ENCODE results near the gene AHSA1.
"Not testable (repeated sequence)": the region's sequence is repeated elsewhere in the genome, so short reads cannot be mapped to it uniquely, and the experiment has no call there.

AHSA1 gene

DNA sequence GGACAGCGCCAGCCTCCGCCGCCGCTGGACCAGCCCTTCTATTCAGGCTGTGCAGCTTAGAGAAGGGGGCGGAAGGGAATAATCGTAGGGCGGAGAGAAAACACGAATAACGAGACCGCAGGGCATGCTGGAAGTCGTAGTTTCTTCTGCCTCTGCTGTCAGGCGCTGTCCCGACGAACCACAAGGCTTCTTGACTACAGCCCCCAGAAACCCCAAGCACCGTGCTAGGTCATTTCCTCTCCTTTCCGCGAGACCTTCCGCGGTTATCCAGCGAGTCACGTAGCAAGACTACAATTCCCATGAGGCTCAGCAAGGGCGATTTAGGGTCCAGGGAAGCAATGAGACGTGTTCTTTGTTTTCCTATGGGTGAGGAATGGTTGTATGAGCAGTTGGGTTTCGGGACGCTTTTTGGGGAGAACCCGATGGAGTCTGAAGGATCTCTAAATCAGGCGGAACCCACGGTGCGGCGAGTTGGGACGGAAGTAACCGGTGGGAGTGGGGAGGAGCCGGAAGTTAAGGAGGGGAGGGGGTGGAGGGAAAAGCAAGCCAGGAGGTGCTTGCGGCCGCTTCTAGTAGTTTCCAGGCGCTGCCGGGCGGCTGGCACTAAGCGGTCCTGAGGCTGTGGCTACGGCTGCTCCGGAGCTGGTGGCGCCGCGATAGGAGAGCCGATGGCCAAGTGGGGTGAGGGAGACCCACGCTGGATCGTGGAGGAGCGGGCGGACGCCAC lies at the start of gene AHSA1, which contains the start of gene VIPAS39:
TSS of gene AHSA1 (plus strand) at position 572 of the 727 bp plus-strand sequence. CDS start at position 669, 97 bp downstream.
TSS of gene VIPAS39 (minus strand) at position 80 of the 727 bp plus-strand sequence. CDS start 3,499 bp downstream, outside the sequence.
- peak; percentile 98 for DNase-seq (ENCODE audit: low read depth)

DNA sequence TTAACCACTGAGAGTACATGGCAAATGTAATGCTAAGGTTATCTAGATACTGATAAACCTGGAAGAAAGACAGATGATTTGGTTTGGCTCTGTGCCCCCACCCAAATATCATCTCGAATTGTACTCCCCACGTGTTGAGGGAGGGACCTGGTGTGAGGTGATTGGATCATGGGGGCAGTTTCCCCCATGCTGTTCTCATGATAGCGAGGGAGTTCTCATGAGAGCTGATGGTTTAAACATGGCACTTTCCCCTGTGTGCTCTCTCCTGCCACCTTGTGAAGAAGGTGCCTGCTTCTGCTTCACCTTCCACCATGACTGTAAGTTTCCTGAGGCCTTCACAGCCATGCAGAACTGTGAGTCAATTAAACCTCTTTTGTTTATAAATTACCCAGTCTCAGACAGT lies 48.8 kb upstream of the AHSA1 start:
- DNase-seq (ENCODE audit: low read depth) = no peak

DNA sequence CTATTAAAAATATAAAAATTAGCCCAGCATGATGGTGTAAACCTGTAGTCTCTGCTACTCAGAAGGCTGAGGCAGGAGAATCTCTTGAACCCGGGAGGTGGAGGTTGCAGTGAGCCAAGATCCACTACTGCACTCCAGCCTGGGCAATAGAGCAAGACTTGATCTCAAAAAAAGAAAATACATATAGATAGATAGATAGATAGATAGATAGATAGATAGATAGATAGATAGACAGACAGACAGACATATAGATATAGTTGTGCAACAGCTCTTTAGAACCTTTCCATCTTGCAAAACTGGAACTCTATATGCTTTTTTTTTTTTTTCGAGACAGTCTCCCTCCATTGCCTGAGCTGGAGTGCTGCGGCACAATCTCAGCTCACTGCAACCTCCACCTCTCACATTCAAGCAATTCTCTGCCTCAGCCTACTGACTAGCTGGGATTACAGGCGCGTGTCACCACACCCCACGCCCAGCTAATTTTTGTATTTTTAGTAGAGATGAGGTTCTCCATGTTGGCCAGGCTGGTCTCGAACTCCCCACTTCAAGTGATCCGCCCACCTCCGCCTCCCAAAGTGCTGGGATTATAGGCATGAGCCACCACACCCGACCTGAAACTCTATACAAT lies 42.4 kb upstream of the AHSA1 start:
- not testable (repeated sequence) for DNase-seq (ENCODE audit: low read depth)

DNA sequence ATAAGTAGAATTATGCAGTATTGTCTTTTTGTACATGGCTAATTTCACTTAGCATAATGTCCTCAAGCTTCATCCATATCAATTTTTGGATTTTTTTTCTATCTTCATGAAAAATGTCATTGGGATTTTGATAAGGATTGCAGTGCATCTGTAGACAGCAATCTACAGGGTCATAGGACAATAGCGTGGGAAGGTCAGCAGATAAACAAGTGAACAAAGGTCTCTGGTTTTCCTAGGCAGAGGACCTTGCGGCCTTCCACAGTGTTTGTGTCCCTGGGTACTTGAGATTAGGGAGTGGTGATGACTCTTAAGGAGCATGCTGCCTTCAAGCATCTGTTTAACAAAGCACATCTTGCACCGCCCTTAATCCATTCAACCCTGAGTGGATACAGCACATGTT lies 41.8 kb upstream of the AHSA1 start:
- not testable (repeated sequence) for DNase-seq (ENCODE audit: low read depth)

DNA sequence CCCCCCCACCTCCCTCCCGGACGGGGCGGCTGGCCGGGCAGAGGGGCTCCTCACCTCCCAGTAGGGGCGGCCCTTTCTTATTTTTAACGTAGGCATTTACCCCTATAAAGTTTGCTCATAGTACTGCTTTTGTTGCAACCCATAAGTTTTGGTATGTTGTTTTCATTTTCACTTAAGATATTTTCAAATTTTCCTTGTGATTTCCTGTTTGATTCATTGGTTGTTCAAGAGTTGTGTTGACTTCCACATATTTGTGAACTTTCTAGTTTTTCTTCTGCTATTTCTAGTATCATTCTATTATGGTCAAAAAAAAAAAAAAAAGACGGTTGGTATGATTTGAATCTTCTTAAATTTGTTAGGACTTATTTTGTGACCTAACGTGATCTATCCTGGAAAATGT lies 41.1 kb upstream of the AHSA1 start:
- no peak for DNase-seq (ENCODE audit: low read depth)

DNA sequence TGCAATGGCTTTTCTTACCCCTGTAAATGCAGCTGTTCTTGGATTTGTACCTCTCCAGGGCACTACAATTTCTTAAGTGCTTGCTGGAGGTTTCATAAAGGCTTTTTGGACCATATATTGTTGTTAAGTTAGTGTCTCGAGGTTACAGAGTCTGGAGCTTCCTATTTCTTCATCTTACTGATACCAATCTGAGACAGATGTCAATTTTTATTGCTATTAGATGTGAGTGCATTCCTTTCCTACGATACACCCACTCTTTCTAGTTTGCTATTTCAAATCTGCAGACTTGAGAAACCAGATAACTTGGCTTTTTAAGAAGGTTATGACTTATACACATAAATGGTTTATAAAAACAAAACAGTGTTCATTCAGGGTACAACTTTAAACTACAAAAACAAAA lies 36.7 kb upstream of the AHSA1 start:
- no peak for DNase-seq (ENCODE audit: low read depth)

DNA sequence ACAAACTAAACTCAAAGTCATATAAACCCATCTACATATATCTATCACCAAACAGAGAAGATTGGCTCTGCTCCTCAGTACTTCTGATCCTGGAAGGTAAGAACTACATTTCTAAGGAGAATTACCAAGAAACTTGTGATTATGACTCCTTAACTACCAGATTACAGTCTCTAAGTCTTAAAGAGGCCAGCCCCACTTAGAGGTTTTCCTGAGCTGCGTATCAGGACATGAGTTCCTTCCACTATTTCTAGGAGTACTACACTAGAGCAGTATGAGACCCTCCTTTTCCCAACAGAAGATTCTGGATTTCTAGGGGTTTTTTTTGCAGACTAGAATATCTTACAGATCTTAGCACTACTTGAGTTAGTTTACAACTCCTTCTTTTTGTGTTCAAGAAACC lies 34.5 kb upstream of the AHSA1 start, which contains the start of gene NOXRED1:
TSS of gene NOXRED1 (minus strand) at position 101 of the 400 bp plus-strand sequence. CDS start 634 bp downstream, outside the sequence.
- DNase-seq (ENCODE audit: low read depth) = no peak

DNA sequence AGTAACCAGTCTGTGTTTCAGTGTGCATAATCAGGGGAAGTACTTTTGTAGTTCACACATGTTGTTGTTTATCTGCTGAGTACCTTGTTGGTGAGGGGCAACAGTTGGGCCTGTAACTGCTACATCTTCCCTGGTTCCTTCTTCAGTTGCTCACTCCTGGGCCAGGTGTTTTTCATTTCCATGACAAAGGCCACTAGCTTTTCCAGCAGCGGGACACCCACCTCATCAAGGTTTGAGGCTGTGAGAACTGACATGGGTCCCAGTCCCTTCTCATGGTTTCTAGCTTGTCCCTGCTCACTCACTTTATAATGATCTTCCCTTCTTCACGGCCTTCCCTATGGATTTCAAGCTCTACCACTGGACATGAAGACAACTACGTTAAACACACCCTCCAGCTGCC lies 33.0 kb upstream of the AHSA1 start:
- DNase-seq (ENCODE audit: low read depth) = no peak

DNA sequence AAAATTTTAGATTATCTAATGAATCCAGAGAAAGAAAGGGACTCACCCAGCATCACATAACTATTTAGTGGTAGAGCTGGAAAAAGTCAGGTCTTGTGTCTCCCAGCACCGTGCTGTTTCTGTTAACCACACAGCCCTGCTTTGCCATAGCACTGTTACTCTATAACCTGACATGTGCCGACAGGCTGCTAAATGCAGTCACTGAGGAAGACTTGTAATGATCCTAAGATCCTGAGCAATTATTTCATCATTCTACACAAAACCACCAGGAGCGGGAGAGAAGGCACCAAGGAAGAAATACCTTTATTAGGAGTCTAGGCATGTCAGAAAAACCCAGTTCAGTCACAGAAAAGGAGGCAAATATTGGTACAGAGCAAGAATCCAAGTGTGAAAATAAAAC lies 31.5 kb upstream of the AHSA1 start:
- no peak for DNase-seq (ENCODE audit: low read depth)

DNA sequence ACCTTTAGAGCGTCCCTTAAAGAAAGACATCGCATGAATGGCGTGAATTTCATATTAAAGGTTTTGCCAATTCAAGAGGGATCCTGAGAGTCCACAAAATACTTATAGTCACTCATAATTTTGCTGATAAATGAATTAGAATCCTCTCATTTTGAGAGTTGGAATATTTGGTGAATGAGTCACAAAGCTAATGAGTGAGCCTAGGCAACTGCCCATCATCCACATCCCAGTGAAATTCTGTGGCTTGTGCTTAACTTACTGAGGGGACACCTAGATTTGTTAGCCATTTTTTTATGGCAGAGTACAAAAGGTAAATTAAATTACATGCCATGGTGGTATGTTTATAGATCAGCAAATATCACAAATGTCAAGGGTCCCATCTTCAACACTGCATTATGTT lies 21.9 kb upstream of the AHSA1 start:
- no peak for DNase-seq (ENCODE audit: low read depth)

DNA sequence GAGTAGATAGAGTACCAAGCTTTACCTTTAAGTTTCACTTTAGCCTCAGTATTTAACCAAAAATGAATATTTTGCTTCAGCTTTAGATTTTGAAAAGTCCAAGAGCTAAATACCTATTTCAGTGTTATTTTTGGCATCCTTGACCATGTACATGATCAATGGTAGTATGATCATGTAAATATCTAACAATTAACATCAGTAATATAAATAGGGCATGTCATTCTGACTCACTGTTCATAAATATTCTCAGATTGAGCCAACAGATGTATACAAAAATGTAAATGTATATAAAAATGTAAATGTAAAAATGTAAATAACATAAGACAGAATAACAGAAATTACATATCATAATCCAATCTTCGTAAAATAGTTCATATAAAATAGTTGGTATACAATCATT lies 19.3 kb upstream of the AHSA1 start:
- DNase-seq (ENCODE audit: low read depth) = no peak

DNA sequence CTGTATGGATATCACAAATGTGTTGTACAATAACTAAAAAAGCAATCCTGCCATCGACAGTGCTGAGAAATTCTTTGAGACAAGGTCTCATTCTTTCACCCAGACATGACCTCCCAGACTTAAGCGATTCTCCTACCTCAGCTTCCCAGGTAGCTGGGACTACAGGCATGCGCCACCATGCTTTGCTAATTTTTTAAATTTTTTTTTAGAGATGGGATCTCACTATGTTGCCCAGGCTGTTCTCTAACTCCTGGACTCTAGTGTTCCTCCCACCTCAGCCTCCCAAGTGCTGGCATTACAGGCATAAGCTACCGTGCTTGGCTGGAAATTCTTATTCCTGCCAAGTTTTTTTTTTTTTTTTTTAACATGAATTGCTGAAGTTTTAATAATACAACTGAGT lies 18.0 kb upstream of the AHSA1 start:
- DNase-seq (ENCODE audit: low read depth) = no peak

DNA sequence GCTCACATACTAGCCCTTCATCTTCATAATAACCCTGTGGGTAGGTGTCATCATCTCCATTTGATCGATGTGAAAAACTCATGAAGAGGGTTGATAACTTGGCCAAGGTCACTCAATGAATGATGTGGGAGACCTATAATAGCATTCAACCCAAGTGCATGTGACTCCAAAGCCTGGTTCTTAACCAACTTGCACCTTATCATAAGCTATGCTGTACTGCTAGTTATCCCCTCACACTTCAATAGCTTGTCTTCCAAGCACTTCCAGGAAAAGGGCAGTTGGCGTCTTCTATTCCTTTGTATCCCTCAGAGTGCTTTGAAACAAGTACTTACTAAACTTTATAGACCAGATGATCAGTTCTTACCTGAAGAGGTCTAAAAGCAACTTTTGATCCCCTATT lies 15.7 kb upstream of the AHSA1 start:
- no peak for DNase-seq (ENCODE audit: low read depth)

DNA sequence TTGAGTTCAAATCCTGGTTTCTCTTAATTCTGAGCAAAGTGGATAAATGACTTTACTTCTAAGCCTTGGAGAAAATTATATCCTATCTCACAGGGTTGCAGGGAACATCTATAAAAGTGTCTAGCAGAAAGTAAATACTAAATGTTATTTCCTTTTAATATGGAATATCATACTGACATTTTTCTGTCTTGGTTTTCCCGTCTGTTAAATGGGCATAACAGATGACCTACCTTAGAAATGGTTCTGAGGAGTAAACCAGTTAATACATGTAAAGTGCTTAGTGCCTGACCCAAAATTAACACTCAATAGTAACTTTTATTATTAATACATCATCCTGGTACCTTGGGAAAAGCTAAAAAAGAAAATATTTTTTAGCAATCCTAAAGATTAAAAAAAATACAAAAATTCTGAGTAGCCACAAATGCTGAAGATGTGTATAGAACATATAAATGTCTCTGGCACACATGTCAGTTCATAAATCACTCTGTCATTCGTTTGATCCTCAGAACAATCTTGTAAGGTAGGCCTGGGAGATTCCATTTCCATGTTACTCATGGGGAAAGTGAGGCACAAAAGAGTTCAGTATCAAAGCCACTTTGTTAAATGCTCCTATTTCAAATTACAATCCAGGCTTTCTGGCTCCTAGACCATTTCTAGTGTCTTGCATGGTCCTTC lies 1.8 kb upstream of the AHSA1 start:
- no peak for DNase-seq (ENCODE audit: low read depth)

DNA sequence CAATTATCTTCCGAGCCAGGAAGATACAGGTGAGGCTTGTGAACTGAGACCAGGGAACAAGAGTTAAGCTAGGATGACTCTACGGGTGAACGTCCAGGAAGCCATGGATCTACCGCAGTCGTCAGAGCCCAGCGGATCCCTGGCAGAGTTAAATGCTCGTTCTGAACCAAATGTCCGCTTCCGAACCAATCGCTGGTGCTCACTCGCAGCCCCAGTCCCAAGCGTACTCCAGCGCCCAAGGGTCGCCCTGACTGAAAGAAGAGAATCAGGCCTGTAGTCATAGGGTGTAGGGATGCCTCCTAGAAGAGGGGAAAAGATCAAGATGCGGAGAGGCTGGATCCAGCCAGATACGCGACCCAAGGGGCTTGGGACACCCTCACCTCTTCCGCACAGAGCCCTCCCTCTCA lies 775 bp upstream of the AHSA1 start:
- DNase-seq (ENCODE audit: low read depth) = no peak

DNA sequence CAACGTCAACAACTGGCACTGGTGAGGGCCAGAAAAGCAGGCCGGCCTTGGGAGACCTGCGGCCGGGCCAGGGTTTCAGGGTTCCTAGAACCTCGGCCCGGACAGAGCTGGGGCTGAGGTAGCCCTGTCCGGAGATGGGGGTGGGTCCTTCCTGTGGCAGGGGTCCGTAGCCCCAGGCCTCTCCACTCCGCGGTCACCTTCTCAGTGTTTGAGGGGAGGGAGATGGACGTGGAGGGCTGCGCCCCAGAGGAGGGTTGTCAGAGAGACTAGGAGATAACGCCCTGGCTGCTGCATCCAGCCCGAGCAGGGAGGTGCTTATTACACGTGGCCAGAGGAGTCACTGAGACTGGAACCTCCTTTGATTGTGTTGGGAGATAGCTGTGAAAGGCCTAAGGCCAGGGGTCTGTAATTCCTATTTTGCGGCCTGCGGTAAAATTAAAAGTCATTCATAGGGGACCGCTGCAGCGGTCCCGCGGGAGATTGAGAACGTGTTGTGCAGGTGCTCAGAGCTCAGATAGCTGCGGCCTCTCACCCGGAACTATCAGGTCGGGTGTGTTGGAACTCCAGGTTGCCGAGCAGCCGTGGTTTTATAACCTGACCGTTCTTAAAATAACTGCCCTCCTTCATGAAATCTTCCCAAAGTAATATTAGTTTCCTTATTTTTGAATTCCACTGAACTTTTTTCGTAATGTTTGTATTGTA lies 507 bp downstream of the AHSA1 start:
- peak; percentile 22 for DNase-seq (ENCODE audit: low read depth)

DNA sequence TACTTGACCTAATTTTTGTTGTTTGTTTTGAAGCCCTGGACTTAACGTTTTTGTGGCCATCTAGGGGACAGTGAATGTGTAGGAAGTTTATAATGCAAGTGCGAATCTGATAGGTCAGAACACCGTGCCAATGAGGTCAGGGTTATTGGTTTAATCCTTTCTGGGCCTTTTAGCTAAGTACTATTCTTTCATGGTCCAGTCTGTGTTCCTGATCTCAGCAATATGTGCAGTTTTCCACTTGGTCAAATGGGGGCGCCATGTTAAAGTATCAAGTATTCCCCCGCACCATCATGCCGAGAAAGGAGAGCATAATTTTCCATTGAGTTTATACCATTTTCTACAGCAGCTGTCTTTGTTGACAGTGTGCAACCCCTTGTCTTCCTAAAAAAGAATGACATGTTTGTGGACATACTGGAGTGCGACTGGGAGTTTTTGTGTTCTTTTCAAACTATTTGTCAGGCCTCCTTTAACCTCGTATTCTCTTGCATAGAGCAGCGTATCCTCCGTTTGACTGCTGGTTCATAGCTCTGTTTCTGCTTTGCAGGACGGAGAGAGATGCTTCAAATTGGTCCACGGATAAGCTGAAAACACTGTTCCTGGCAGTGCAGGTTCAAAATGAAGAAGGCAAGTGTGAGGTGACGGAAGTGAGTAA lies 1.3 kb downstream of the AHSA1 start:
- DNase-seq (ENCODE audit: low read depth) = peak; percentile 30

DNA sequence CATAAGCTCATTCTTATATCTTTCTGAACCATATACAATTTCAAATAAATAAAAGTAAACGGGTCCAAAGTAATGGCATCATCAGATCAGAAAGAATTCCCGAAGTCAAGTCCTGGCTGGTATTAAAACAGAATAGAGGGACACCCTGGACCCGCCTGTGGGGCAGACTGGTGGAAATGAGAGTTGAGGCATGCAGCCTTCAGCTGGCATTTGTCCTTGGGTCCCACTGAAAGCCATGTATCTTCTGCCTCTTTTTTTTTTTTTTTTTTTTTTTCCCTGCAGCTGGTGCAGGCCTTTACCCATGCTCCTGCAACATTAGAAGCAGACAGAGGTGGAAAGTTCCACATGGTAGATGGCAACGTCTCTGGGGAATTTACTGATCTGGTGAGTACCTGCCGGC lies 9.9 kb downstream of the AHSA1 start:
- DNase-seq (ENCODE audit: low read depth) = no peak

DNA sequence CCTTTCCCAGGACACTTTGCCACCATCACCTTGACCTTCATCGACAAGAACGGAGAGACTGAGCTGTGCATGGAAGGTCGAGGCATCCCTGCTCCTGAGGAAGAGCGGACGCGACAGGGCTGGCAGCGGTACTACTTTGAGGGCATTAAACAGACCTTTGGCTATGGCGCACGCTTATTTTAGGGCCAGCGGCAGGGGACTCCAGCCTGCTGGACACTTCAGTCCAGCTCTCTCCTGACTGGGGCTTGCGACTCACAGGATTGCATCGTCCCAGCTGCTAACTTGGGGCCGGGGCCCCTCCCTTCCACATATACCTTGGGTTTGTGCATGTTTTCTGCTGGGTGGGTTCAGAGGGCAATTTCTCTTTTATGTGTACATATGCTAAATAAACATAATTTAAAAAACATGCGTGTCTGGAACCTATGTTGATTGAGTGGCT lies 11.2 kb downstream of the AHSA1 start:
- DNase-seq (ENCODE audit: low read depth) = no peak

DNA sequence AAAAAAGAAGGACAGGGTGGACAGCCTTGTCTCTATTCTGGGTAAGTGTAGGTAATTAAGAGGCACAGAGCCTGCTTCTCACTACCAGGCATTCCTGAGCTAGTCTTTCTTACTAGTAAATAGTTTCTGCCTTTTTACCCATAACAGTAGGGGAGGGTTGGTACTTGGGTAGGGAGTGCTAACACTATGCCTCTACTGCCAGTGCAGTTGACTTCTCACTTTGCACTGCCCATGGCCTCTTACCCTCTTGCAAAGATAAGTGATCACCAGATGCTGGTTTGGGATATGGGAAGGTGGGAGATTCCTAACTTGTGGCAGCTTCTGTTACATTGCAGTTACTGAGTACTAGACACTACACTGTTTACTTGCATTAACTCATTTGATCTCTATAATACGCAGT lies 11.6 kb downstream of the AHSA1 start:
- DNase-seq (ENCODE audit: low read depth) = no peak

DNA sequence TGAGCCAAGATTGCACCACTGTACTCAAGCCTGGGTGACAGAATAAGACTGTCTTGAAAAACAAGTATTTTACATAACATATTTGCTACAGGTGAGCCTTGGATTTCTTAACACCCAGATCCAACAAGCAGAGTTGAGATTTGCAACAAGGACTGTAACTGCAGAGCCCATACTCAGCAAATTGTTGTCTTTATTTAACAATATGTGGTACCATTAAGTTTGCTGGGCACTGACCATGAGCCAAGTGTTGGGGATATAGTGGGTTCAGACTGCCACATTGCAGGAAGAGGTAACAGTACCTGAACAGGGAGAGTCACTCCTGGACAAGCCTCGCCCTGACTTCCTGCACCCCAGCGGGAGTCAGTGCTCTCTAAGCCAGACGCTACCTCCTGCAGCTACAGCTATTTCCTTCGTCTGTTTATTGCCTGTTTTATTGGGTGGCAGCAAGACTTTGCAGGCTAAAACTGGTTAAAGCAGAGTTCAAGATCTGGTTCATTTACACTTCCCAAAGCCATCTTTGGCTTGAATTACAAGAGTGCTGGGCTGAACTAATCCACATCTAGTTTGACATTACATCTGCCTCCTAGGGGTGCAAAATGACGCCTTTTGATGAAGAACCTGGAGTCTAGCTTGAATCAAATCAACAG lies 12.5 kb downstream of the AHSA1 start:
- no peak for DNase-seq (ENCODE audit: low read depth)
